ENCODE results near the gene SLC12A3. TPM values are rescaled to one million over a fixed set of nuclear protein-coding genes. Genes with fewer than 3 reads are reported as not detected.

The SLC12A3 gene
- polyA plus RNA-seq, 2 of the 4 experiments (the other 2 are of a cell fraction), result 0.08 to 0.09 TPM

DNA sequence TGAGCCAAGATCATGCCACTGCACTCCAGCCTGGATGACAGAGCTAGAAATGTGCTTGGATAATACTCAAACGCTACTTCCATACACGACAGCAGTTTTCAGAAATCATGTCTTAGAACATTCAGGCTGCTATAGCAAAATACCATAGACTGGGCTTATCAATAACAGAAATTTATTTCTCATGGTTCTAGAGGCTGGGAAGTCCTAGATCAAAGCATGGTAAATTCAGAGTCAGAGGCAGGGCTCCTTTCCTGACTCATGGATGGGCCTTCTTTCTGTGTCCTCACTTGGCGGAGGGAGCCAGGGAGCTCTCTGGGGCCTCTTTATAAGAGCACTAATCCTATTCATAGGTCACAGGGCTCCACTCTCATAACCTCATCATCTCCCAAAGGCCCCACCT is 42.4 kb downstream of the SLC12A3 start:
- POLR2A ChIA-PET, result no interaction called here
- no peak for FAIRE-seq

GRCh38 chr16:56909527-56909979 is 44.5 kb downstream of the SLC12A3 start:
- Histone ChIP-seq H3K4me3 (no peak overlapping the region), H3K9me3 (no peaks in the 10 kb centered on the region), H3K4me1 (no peaks in the 10 kb centered on the region), H3K4me2 (no peak overlapping the region), H3K27ac (no peak overlapping the region)
- POLR2A ChIA-PET, result no interaction called here
- CTCF ChIA-PET, result interaction anchor here (0.7 to 1.4 kb wide), 3 partner anchors 21 to 117 kb away, joined by 3 read pairs; no protein-coding TSS in a partner anchor
- no peak for FAIRE-seq
- TF ChIP-seq KDM5A (IDR thresholded peaks at IDR 0.05) (no peak), ZFP36 (IDR thresholded peaks at IDR 0.05; ENCODE audit: borderline replicate concordance, partially characterized antibody) (no peak), CBX2 (IDR thresholded peaks at IDR 0.05; ENCODE audit: borderline replicate concordance, low read depth) (no peak), CHD4 (IDR thresholded peaks at IDR 0.05; ENCODE audit: borderline replicate concordance) (no peak), RARB (CRISPR knock-in tag; IDR thresholded peaks at IDR 0.05) (no peak)
- no peak for ATAC-seq
- WGBS (ENCODE audit: missing lambda C conversion rate), result 69% methylated on average over 7 of the region's 7 CpGs
- no peak for DNase-seq (ENCODE audit: low read depth in 1 of 2, low spot score in 1 of 2)

More for the DNA sequence above, 42.4 kb downstream of the SLC12A3 start:
- DNase-seq (ENCODE audit: low read depth in 1 of 2, low spot score in 1 of 2), result no peak
- Histone ChIP-seq H3K9me3 (no peaks in the 10 kb centered on the region), H3K4me1 (no peaks in the 10 kb centered on the region), H3K27ac (no peak overlapping the region), H3K4me2 (no peak overlapping the region), H3K4me3 (no peak overlapping the region)
- no peak for ATAC-seq
- TF ChIP-seq KDM5A (IDR thresholded peaks at IDR 0.05) (no peak), SMC3 (IDR thresholded peaks at IDR 0.05) (no peak), FOSB (CRISPR knock-in tag; IDR thresholded peaks at IDR 0.05) (no peak)
- 91% methylated on average over 3 of the region's 3 CpGs for WGBS (ENCODE audit: missing lambda C conversion rate)
- CTCF ChIA-PET, result no interaction called here

DNA sequence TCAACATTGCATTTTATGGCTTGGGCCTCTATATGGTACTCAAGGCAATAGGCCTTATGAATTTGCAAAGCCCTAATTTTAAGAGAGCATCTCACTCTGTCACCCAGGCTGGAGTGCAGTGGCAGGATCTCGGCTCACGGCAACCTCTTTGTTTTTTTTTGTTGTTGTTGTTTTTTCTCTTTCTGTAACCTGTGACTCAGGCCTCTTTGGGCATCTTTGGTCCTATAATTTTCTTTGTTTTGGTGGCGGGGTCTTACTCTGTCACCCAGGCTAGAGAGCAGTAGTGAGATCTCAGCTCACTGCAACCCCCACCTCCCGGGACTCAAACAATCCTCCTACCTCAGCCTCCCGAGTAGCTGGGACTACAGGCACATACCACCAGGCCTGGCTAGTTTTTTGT is 45.1 kb downstream of the SLC12A3 start:
- no peak overlapping the region for H3K4me2 ChIP-seq
- ChIA-PET CTCF (interaction anchor here (0.8 to 2.3 kb wide), 5 partner anchors 16 to 117 kb away, joined by 3 to 11 read pairs (median 3); no protein-coding TSS in a partner anchor), POLR2A (interaction anchor here (1.6 kb wide), 1 partner anchor 21 kb away, joined by 3 read pairs; no protein-coding TSS in a partner anchor)
- no peak for TF ChIP-seq RARB (CRISPR knock-in tag; IDR thresholded peaks at IDR 0.05)
- no peak for TF ChIP-seq HOXB13 (CRISPR knock-in tag; IDR thresholded peaks at IDR 0.05; ENCODE audit: low read depth)
- TF ChIP-seq KDM1A (IDR thresholded peaks at IDR 0.05; ENCODE audit: low read depth), result no peak
- TF ChIP-seq NR3C1 (IDR thresholded peaks at IDR 0.05), result no peak
- TF ChIP-seq USF2 (IDR thresholded peaks at IDR 0.05), result no peak
- no peak for TF ChIP-seq ATOH8 (CRISPR knock-in tag; IDR thresholded peaks at IDR 0.05; ENCODE audit: low read depth)
- TF ChIP-seq SMC3 (IDR thresholded peaks at IDR 0.05), result no peak
- no peak for TF ChIP-seq MYC (IDR thresholded peaks at IDR 0.05; ENCODE audit: borderline replicate concordance, low read length)
- no peak overlapping the region for H3K4me3 ChIP-seq
- whole genome bisulfite sequencing (ENCODE audit: missing lambda C conversion rate), result 84% methylated on average over 5 of the region's 5 CpGs
- no peak for ATAC-seq
- no peak for FAIRE-seq
- no peaks in the 10 kb centered on the region for H3K9me3 ChIP-seq
- DNase-seq (ENCODE audit: low read depth in 1 of 2, low spot score in 1 of 2), result no peak
- H3K27ac ChIP-seq, result no peak overlapping the region
- H3K4me1 ChIP-seq, result no peaks in the 10 kb centered on the region

GRCh38 chr16:56910654-56911539 is 45.9 kb downstream of the SLC12A3 start:
- no peak overlapping the region for H3K4me3 ChIP-seq
- WGBS (ENCODE audit: missing lambda C conversion rate), result 76% methylated on average over 12 of the region's 12 CpGs
- TF ChIP-seq SREBF2 (IDR thresholded peaks at IDR 0.05), result no peak
- H3K4me1 ChIP-seq, result no peaks in the 10 kb centered on the region
- ATAC-seq (no peak), FAIRE-seq (no peak), DNase-seq (ENCODE audit: low read depth in 1 of 2, low spot score in 1 of 2) (no peak)
- ChIA-PET POLR2A (interaction anchor here (1.6 kb wide), 1 partner anchor 21 kb away, joined by 3 read pairs; no protein-coding TSS in a partner anchor), CTCF (interaction anchor here (0.6 to 2.3 kb wide), 9 partner anchors 9 to 252 kb away, joined by 3 to 11 read pairs (median 3); partner anchors contain the start of gene CETP)
- H3K27ac ChIP-seq, result no peak overlapping the region
- H3K4me2 ChIP-seq, result no peak overlapping the region
- no peaks in the 10 kb centered on the region for H3K9me3 ChIP-seq

Data from A549 (cell line).